Hematopoietic multipotent progenitor cell (in vitro differentiated cells): Measurements from ENCODE around the gene CCDC33. TPM values are rescaled to one million over a fixed set of nuclear protein-coding genes. Genes with fewer than 3 reads are reported as not detected.

ENCODE experiments used
- DNase-seq, 3 donors: peaks; one replicate each; pipeline ENCODE4 v3.0.0-alpha.2; 2011 to 2015; ENCODE audit warnings: low read depth in 2 of 3, low spot score in 2 of 3
- total RNA-seq: library from RNA; depleted of rRNA; stranded (reverse); fragments of >200 nt; gene quantifications from one replicate; pipeline ENCODE4 v1.2.3, GENCODE V29; 2012

Gene CCDC33
- total RNA-seq, 1 donor = not detected

DNA sequence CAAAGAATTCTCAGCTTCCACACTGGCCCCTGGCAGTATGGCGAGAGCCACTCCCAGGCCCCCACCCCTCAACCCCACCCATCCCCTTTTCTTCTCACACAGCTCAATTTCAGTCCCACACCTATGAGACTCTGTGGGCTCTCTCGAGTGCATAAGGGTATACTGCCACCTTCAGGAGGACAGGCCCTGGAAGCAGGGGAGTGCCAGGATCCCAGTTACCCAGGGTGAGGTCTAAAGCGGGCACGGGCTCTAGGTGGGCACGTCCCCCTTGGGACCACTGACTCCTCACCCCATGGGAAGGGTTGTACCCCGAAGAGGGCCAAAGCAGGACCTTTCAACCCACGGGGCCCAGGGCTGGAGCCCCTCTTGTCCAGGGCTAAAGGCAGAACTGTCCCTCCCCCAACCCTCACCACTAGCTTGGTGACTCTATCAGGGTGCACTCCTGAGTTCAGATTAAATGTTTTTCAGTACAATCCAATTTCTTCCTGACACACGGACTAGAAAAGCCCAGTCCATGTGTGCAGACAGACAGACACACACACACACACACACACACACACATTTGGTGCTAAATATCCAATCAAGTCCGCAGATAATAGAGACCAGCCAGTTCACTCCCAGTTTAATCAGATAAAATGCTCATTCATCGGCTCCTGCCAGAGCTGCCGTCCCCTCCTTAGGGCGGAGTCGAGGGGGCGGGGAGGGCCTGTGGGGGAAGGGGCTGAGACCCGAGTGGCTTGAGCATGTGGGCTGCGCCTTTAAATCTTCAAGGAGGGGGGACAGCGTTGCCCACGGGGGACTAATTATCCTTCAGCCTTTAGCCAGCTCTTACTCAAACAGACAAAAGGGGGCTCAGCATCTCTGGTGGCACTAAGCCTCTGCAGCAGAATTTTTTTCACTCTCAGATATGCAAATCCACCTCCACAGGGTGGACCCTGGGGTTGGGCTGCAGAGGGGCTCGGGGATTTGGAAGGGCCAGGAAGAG, 72.0 kb downstream of the CCDC33 start:
- DNase-seq = peak in 2 of 3 donors; percentile 59 to 74

DNA sequence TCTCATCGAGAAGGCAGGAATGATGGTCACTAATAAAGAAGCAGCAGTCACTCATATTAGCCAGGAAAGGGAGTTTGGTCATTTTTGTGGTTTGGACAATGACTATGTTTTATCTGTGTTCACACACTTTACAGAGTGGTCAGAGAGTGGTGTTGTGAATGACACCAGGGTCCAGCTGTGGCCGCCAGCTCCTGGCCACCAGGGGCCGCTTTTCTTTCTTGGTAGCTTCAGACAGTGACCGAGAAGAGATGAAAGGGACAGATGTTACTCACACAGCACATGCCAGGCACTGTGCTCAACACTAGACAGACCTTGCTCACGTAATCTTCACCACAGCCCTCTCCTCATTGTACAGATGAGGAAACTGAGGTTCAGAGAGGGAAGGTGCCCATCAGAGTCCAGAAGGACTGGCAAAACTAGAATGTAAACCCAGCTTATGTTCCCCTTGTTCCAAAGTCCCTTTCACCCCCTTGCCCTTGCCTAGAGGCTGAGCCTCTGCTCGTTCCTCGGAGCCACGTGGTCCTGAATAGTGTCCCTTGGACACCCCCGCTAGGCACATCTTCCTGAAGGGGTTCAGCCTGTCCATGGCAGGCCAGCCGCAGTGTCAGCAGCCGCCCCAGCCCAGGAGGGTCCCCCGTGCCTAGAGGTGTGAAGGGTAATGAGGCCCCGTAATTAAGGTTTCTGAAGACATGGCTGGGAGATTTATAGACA, 75.8 kb downstream of the CCDC33 start:
- DNase-seq = no peak

DNA sequence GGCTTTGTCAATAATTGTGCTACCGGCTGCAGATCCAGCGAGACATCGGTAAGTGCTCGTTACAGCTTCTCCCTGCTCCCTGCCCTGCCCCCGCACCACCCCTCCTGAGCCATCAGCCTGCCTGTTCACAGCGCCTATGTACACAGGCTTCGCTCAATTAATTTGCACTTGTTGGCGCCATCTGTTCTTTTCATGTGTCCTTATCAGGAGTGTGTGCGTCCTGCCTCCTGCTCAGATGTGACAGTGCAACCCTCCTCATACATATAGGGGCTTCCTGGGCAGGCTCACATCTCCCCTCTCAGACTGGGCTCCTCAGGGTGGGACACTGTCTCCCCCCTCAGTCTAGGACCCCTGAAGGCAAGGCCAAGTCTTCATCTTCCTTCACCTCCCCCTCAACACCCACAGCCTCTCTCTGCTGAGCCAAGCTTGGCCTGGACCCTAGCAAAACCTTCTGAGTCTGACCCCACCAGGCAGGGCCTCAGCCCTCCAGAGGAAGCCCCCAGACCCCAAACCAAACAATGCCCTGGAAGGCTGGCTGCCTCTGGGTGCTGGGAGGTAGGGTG, 76.4 kb downstream of the CCDC33 start:
- DNase-seq = no peak

DNA sequence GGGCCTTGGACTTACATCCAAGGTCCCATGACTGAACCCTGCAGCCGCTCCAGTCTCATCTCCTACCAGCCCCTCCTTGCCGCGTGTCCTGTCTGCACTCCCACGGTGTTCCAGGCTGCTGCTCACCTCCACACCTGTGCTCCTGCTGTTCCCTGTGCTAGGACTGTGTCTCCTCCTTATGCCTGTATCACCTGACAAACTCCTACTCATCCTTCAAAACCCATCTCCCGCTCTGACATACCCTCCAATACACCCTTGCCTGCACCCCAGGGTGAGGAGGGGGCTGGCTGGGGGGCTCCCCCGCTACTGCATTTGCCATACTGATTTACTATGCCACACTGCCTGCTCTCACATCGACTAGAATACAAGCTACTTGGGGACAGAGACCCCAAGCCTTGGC, 77.8 kb downstream of the CCDC33 start:
- DNase-seq = no peak

DNA sequence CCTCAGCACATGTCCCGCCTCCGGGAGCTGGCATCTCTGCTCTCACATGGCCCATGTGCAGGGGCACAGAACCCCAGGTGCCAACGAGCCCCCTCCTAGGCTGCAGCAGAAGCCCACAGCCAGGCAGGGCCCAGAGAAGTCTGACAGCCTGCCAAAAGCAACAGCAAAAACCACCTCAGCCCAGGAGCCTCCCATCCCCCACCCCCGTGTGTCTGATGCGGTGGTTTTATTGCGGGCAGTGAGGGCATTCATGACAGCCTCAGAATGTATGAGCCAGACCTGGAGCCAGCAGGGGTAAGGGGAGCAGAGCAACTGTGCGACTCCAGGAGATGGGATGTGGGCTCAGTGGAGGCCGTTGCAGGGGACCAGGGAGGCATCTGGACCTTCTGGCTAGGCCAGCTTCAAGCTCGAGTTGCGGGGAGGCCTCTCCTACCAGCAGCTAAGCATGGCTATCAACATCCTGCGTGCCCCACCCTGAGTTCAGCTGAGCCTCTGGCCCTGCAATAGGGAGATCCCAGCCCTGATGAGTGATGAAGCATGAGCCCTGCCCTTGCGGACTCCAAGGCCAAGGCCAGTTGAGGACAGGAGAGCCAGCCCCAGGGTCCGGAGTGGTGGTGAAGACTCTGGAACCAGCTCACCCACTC, 78.8 kb downstream of the CCDC33 start:
- DNase-seq = no peak

DNA sequence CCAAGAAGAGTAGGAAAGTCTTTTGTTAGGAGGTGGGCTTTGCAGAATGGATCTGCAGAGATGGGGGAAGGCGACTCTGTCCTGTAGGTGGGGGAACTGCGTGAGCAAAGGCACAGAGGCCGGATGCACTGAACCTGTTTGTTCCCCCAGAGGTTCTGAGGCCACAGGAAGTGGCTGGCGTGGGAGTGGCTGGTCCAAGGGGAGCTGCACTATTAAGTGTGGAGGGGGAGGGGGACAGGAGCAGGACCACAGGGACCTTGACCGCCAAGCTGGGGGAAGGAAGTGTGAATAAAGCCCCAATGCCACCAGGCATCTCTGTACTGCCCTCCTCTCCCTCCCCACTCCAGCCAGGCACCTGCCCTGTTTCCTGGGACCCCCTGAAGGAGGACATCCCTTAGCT, 79.5 kb downstream of the CCDC33 start:
- DNase-seq = no peak

DNA sequence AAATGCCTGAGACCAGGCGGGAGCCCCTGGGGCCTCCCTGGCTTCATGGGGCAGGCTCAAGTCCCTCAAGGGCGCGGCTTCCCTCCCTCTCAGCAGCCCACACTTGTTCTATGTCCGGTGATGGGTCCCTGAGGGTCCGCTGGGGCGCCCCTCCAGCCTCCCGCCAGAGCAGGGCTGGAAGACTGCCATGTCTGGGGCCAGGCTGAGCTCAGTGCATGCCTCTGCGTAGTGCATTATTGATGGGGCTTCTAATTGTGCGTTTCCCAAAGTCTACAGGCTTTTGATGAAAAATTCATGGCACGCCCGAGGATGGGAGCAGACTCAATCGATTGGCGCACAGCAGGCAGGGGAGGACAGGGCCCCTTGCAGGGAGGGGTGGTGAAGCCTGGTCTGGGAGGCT, 80.0 kb downstream of the CCDC33 start:
- DNase-seq = no peak

DNA sequence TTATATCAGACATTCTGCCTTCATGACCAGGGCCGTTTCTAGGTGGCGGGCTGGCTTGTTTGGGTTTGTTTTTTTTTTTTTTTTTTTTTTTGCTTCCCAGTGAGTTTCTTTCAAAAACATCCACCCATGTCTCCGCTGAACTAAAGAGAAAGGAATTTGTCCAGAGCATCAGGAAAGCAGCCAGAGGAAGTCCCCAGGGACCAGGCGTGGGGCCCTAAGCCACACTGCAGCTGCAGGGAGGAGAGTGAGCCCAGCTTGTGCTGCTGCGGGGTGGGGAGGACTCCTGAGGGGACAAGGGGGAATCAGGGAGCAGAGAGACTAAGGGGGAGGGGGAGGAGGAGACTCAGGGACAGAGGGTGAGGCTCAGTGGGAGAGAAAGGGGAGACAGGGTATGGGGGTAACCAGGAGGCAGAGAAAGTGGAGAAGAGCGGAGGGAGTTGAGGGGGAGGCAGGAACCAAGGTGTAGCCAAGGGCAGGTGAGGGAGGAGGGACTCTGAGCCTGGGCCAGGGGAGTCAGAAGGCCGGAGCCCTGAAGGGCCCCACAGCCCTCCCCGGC, 81.8 kb downstream of the CCDC33 start:
- DNase-seq = no peak

DNA sequence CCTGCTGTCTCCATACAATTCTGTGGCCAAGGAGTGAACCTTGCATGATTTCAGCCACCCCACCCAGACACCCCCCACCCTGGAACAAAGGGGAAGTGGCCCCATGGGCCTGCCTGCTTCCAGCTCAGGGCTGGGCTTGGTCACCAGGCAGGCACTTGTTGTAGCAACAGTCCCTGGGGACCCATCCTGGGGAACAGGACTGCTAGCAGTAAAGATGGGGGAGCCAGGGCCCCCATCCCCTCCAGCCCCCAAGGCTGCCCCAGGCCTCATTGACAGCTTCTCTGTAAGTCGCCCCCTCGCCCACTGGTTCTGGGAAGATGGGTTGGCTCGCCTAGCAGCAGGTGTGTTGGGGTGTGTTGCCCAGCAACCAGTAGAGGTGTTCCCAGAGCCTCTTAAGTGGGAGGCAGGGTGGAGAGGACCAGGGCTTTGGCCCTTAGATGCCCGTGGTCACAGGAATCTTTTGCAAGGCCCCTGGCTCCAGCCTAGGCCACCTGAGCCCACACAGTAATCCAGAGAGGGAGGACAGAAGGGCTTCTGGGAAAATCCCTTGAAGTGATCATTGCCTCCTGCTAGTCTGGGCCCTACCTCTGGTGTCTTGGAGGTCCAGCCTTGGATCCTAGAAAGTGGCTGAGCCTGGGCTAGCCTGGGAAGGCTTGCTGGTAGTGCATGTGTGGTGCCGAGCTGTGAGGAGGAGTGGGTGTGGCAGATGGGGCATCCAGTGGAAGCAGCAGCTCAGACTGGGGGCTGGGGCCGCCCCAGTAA, 82.4 kb downstream of the CCDC33 start:
- peak in 1 of 3 donors; percentile 35 for DNase-seq

DNA sequence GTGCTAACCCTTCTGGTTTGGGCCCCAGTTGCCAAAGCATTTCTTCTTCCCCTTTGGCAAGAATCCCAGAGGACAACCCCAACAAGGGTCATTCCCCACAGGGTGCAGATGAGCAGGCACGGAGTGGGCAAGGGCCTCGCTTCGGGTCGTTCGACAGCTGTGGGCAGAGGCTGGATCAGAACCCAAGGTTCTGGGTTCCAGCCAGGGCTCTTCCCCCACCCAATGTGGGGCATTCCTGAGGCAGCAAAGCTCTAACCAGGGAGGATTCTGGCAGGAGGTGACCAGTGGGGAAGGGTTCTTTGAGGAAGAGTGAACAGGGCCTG, 83.0 kb downstream of the CCDC33 start:
- no peak for DNase-seq

DNA sequence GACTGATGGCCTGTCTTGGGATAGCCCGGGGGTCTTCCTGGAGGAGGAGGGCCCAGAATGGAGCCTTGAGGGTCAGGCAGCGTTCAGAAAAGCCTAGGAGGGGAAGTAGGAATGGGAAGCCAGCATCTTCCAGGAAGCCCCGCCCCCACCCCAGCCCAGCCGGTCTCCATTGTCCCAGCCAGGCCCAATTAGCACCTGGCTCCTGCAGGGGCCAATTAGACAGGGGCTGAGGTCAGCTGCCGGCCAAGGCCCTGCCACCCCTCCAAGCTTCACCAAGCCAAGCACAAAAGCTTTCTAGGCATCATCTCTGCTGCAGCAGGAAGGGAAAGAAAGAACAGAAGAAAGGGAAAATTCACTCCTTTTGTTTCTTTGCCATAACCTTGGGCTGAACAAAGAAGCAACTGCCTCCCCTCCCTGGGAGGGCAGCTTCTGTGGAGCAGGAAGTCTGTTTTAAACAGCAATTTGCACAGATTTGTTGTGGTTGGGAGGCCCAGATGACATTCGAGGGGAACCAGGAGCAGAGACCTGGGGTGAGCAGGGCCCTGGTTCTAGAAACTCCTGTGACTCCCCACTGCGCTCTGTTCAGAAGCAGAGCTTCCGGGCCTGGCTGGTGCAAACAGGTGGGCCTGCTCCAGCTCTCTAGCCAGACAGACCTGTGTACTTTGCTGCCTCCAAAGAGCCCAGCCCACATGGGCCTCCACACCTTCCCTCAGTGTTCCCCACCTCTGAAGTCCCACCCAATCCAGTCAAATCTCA, 83.6 kb downstream of the CCDC33 start:
- DNase-seq = peak in 1 of 3 donors; percentile 65

DNA sequence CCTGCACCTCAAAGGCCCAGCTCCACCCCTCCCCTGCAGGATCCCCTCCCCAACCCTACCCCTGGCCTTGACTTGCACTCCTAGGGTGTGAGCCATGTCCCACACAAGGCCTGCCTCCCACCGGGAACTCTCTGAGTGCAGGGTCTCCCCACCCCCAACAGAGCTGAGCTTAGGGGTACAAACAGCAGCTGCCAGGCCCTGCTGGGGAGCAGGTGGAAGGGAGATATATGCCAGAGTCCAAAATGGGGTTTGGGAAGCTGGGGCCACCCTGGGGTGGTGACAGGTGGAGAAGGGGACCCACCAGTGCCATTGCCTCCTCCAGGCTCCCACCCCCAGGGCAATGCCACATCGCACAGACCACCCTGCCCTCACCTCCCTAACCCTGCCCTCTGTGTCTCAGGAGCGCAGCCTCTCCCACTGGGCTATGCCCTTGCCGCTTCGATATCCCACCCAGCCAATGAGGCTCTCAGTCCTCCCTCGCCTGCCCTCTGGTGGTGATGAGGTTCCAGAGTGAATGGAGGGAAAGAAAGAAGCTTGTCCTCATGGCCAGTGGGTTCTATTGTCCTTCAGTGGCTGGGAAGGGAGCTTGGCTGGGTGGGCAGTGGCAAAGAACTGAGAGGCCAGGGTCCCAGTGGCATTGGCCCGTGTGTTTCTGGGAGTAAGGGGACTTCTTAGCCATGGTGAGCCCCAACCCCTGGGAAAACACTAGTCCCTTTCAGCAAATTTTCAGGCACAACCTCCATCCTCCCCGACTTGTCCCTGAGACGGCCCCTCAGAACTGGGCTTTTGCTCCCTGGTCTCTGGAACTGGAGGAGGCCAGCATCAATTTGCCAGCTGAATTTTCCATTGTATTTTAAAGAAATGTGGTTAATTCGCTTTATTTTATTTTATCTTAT, 84.5 kb downstream of the CCDC33 start:
- peak in 2 of 3 donors; percentile 33 to 56 for DNase-seq

DNA sequence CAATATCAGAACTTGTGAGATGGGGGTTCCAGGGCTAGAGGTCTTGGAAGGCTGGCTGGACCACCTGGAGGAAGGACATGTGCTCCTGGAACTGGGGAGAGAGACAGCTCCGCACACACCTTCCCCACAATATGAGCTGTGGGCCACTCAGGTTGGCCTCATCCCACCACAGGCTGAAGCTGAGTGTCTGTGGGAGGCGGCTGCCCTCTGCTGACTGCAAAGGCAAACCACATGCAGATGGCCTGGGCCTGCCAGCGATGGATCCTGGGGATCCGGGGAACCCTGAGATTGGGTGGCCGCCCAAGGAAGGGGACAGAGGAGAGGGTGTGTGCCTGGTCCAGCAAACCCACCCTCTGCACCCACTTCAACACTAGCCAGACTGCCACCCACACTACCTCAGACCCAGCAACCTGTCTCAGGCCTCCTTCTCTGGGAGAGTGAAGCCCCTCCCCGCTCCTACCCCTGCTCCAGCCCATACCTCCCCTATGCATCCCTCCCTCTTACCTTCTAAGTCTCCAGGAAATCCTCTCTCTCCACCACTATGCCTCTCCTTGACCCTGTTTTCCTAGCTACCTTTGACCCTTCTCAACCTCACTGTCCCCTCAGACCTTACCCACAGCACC, 86.5 kb downstream of the CCDC33 start:
- peak; percentile 19 to 74 (median 48) for DNase-seq

DNA sequence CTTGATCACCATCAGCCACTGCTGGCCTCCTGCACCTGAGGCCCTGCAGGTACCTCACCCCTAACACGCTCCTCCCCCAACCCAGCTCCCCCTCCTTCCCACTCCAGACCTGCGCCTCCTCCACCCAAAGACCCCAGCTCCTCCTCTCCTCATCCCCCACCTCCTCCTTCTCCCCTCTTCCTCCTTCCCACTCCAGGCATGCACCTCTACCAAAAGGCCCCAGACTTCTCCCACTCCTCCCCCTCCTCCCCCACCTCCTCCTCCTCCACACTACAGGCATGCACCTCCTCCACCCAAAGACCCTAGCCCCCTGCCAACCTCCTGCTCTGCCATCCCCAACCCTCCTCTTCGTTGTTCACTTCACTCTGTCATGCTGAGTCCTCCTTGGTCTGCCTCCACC, 88.6 kb downstream of the CCDC33 start:
- no peak for DNase-seq

DNA sequence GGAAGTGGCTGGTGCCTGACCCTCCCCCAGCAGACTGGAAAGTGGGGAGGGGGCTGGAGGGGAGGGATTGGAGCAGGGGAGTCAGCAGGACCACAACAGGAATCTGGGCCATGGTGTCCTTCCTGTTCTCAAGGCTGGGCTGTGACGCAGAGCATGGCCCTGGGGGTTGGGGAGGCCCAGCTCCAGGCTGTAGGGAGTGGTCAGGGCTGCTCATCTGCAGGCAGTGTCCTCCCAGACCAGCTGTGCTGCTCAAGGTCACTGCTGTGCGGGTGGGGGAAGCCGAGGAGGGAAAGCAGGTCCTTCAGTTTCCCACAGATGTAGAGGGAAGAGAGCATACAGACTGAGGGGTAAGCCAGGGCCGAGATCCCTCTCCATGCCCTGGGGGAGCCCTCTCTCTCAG, 90.6 kb downstream of the CCDC33 start:
- no peak for DNase-seq

DNA sequence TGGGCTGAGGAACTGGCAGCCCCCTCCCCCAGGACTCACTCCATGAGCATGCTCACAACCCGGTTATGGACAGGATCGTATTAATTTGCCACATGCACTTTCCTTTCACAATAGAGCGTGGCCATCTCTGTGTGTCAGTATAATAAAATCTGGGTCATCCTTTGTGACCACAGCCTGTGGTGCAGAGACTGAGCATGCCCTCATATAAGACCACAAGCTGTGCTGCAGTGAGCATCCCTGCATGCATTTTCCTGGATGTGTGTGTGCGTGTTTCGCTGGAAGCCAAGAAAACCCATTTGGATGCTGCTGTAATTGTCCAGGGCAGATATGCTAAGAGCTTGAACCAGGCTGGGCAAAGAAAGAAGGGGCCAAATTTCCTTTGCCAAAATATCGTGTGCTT, 91.6 kb downstream of the CCDC33 start:
- DNase-seq = no peak

DNA sequence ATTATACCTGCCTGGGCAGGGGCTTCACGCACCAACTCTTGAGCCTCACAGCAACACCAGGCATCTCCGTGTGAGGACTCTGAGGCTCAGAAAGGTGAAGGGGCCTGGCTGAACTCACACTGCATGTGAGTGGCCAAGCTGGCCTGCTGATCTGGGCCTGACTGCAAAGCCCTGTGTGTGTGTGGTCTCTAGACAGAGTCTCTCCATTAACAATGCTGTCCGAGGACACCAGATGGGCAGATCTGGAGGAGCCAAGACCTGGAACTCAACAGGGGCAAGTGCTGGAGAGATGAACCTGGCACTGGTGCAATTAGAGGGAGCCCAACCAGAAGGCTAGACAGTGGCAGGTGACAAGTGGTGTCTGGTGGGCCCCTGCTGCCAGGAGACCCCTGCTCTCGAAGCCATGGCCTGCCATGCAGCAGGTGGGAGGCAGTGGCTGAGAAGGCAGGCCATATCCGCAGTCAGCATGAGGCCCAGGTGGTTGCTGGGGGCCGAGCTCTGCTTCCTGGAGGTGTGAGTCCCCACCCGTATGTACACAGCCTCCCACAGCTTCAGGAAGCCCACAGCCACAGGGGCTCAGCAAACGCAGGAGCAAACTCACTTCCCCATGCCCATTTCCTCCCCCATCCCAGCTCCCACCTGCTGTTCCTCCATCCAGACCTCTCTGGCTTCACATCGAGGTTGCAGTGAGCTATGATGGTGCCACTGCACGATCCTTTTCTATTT, 92.4 kb downstream of the CCDC33 start:
- DNase-seq = no peak
